Upper lobe of right lung (tissue), 1 donor: ENCODE results near the gene EMC6. TPM values are rescaled to one million over a fixed set of nuclear protein-coding genes. Genes with fewer than 3 reads are reported as not detected.

Experiments used
- ATAC-seq: fragments of 200-7000 bp; cut with Tn5 transposase; one replicate; pipeline ENCODE4 v1.9.1; 2020; ENCODE audit warnings: mild to moderate bottlenecking, moderate library complexity
- DNase-seq: peaks from one replicate; pipeline ENCODE4 v3.0.0-alpha.2; 2020
- H3K27ac ChIP-seq: fragments of 200-600 bp; one replicate; pipeline ENCODE4 v1.8.0; 2022
- H3K27me3 ChIP-seq: fragments of 200-600 bp; one replicate; pipeline ENCODE4 v1.8.0; 2022; ENCODE audit warnings: mild to moderate bottlenecking
- H3K36me3 ChIP-seq: fragments of 200-600 bp; one replicate; pipeline ENCODE4 v1.8.0; 2022
- H3K4me1 ChIP-seq: fragments of 200-600 bp; one replicate; pipeline ENCODE4 v1.8.0; 2022
- H3K4me3 ChIP-seq: fragments of 200-600 bp; one replicate; pipeline ENCODE4 v1.8.0; 2022; ENCODE audit warnings: mild to moderate bottlenecking
- H3K9me3 ChIP-seq: fragments of 200-600 bp; one replicate; pipeline ENCODE4 v1.8.0; 2022
- intact Hi-C: fragments of 100-400 bp; cut with DNase I; formaldehyde crosslinking; loops from one replicate; pipeline ENCODE4 v1.11.0; 2022
- long read RNA-seq: library from polyadenylated mRNA; unstranded; transcript quantifications from one replicate; pipeline ENCODE4 v2.0.0, GENCODE V29; 2021
- total RNA-seq: library from RNA; stranded (reverse); fragmentation: NEBNext Ultra II Directional; extraction: Animal tissue kit (Norgen Biotek cat#: 25700); gene quantifications from one replicate; pipeline ENCODE4 v1.2.1, GENCODE V29; 2021
- TF ChIP-seq, protein P1 (sequence below): fragments of 200-600 bp; IDR thresholded peaks from one replicate; pipeline ENCODE4 v1.8.0; 2022; ENCODE audit warnings: antibody characterized with exemption
- donor health status: DM: no; HTN: yes; CAD: no; lungs with severe emphysema.

EMC6 gene
- 28.6 TPM for total RNA-seq
- long read RNA-seq, transcript EMC6-201 (2 exons, 653 nt), result major isoform, 19 of 24 reads
- long read RNA-seq, partial matches to known transcripts, result 0 of 24 reads
- long read RNA-seq, other reads (novel, unspliced or antisense), result 2 of 24 reads

GRCh38 chr17:3668279-3669084 is at the start of gene EMC6, which contains the start of gene TAX1BP3:
Gene EMC6 (plus strand): TSS chr17:3668812. CDS start chr17:3669147, 335 bp downstream.
Gene TAX1BP3 (minus strand): TSS chr17:3668578. CDS start chr17:3668526, 52 bp downstream.
- peaks cover 29% of the 10 kb centered on the region for H3K4me1 ChIP-seq

GRCh38 chr17:3621146-3621720 is 47.4 kb upstream of the EMC6 start:
- Histone ChIP-seq H3K36me3 (peaks cover 76% of the 10 kb centered on the region), H3K4me3 (no peak overlapping the region), H3K9me3 (no peaks in the 10 kb centered on the region), H3K27ac (no peak overlapping the region), H3K27me3 (no peaks in the 10 kb centered on the region), H3K4me1 (no peaks in the 10 kb centered on the region)
- TF ChIP-seq, protein P1, sequence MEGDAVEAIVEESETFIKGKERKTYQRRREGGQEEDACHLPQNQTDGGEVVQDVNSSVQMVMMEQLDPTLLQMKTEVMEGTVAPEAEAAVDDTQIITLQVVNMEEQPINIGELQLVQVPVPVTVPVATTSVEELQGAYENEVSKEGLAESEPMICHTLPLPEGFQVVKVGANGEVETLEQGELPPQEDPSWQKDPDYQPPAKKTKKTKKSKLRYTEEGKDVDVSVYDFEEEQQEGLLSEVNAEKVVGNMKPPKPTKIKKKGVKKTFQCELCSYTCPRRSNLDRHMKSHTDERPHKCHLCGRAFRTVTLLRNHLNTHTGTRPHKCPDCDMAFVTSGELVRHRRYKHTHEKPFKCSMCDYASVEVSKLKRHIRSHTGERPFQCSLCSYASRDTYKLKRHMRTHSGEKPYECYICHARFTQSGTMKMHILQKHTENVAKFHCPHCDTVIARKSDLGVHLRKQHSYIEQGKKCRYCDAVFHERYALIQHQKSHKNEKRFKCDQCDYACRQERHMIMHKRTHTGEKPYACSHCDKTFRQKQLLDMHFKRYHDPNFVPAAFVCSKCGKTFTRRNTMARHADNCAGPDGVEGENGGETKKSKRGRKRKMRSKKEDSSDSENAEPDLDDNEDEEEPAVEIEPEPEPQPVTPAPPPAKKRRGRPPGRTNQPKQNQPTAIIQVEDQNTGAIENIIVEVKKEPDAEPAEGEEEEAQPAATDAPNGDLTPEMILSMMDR, result no peak
- intact Hi-C loops, result no loop called here
- ATAC-seq (no peak), DNase-seq (no peak)

More at GRCh38 chr17:3668279-3669084, at the start of gene EMC6, which contains the start of gene TAX1BP3:
- ATAC-seq, result peak; percentile 94
- TF ChIP-seq, protein P1, result no peak
- H3K27me3 ChIP-seq, result no peaks in the 10 kb centered on the region
- H3K36me3 ChIP-seq, result peaks cover 22% of the 10 kb centered on the region
- peak within 1 kb of the TSS; percentile 88 for H3K4me3 ChIP-seq
- peak; percentile 100 for DNase-seq
- peak within 1 kb of the TSS; percentile 95 for H3K27ac ChIP-seq
- H3K9me3 ChIP-seq, result no peaks in the 10 kb centered on the region
- intact Hi-C loops, result no loop called here

DNA sequence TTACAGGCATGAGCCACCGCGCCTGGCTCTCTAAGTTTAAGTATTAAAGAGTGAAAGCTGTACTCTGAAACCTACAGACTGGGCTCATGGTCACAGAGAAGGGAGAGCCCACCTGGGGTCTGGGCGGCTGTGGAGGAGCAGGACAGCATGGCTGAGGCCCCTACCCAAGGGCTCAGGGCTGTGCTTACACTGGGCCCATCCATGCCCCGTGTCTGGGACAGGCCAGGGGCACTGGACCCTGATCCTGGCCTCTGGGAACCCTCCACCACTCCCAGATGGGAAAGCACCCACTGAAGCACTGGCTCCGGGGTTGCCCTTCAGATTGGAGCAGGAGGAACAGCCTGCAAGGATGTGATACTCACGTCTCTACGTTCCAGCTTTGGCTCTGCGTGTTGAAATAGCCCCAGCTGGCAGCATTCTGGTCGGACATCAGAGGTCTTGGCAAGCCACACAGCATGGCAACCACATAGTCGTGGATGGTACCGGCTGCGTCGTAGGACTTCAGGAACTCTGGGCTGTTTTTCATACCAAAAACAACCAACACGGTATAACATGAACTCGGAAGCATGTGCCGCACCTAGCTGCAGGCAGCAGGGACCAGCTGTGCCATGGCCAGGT is 45.5 kb upstream of the EMC6 start:
- no peaks in the 10 kb centered on the region for H3K9me3 ChIP-seq
- DNase-seq, result no peak
- no peak overlapping the region for H3K27ac ChIP-seq
- TF ChIP-seq, protein P1, result no peak
- H3K4me3 ChIP-seq, result no peak overlapping the region
- peaks cover 73% of the 10 kb centered on the region for H3K36me3 ChIP-seq
- H3K4me1 ChIP-seq, result no peaks in the 10 kb centered on the region
- no peaks in the 10 kb centered on the region for H3K27me3 ChIP-seq
- intact Hi-C loops, result no loop called here
- peak; percentile 30 for ATAC-seq

DNA sequence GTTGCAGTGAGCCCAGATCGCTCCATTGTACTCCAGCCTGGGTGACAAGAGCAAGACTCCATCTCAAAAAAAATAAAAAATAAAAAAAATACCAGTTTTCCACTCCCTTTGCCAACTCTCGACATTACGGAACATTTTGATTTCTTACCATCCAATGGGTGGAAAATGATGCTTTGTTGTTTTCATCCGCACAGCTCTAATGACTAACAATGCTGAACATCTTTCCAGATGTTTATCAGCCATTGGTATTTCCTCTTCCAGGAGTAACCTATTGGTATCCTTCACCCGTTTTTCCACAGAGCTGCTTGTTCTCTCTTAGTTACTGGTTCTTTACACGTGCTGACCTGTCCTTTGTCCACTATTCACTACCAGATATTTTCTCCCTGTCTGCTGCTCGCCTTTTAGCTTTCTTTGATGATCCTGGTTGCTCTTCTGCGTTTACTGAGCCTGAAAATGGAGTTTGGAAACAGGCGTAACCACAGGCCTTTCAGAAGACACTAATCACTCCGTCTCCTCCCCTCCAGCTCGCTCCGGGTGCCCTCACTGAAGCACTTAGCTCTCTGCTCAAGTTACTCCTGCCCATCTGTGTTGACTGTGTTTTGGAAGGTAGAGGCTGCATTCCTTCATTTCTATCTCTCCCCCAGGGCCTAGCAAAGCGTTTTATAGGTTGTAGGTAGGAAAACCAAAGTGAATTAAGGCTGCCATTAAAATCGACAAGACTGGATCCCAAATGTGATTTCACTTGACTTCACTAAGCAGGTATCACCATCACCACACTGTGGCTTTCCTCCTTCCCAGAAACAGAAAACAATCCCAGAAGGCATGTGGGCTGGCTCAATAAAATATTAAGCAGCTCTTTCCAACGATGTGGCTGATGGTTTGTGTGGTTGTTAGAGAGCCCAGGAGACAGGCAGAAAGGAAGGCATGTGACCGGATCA is 41.5 kb upstream of the EMC6 start:
- DNase-seq, result no peak
- Histone ChIP-seq H3K27ac (no peak overlapping the region), H3K4me3 (no peak overlapping the region), H3K36me3 (peaks cover 50% of the 10 kb centered on the region), H3K4me1 (no peaks in the 10 kb centered on the region), H3K27me3 (no peaks in the 10 kb centered on the region), H3K9me3 (no peaks in the 10 kb centered on the region)
- TF ChIP-seq, protein P1, result no peak
- no peak for ATAC-seq
- intact Hi-C loops, result no loop called here

- Histone ChIP-seq H3K4me3 (no peak overlapping the region), H3K9me3 (no peaks in the 10 kb centered on the region), H3K27ac (no peak overlapping the region), H3K4me1 (no peaks in the 10 kb centered on the region), H3K36me3 (peaks cover 44% of the 10 kb centered on the region), H3K27me3 (no peaks in the 10 kb centered on the region)
- intact Hi-C loops, result no loop called here
- ATAC-seq (no peak), DNase-seq (no peak)
- TF ChIP-seq, protein P1, result no peak
Observed at GRCh38 chr17:3627769-3628167, 40.8 kb upstream of the EMC6 start.
